Ammon's horn (tissue), 1 donor: ENCODE measurements around the gene DPY19L1.
"Not testable (repeated sequence)": the region's sequence is repeated elsewhere in the genome, so short reads cannot be mapped to it uniquely, and the experiment has no call there.

Experiments used
- DNase-seq: peaks from one replicate; pipeline ENCODE4 v3.0.0-alpha.2; 2016; ENCODE audit warnings: low spot score

The DPY19L1 gene

GRCh38 chr7:34918198-34918861 is 119.0 kb downstream of the DPY19L1 start:
- not testable (repeated sequence) for DNase-seq

- not testable (repeated sequence) for DNase-seq
These were observed 119.8 kb downstream of the DPY19L1 start for GRCh38 chr7:34917515-34917914.

- no peak for DNase-seq
These were observed 121.0 kb downstream of the DPY19L1 start for GRCh38 chr7:34916267-34916666.

- DNase-seq, result no peak
These were observed 125.0 kb downstream of the DPY19L1 start for GRCh38 chr7:34912236-34912635.

- not testable (repeated sequence) for DNase-seq
These were observed 130.9 kb downstream of the DPY19L1 start for GRCh38 chr7:34906266-34906850.

GRCh38 chr7:34904987-34905386 is 132.3 kb downstream of the DPY19L1 start:
- DNase-seq, result no peak

- not testable (repeated sequence) for DNase-seq
These were observed 133.4 kb downstream of the DPY19L1 start for GRCh38 chr7:34903921-34904320.

GRCh38 chr7:34902182-34902581 is 135.1 kb downstream of the DPY19L1 start:
- DNase-seq, result no peak

- DNase-seq, result no peak
These were observed 136.3 kb downstream of the DPY19L1 start for GRCh38 chr7:34900891-34901513.

- DNase-seq, result no peak
These were observed 142.1 kb downstream of the DPY19L1 start for GRCh38 chr7:34895202-34895601.

- no peak for DNase-seq
These were observed 147.3 kb downstream of the DPY19L1 start for GRCh38 chr7:34889951-34890350.

- no peak for DNase-seq
These were observed 150.4 kb downstream of the DPY19L1 start for GRCh38 chr7:34886856-34887255.

GRCh38 chr7:34883855-34884254 is 153.4 kb downstream of the DPY19L1 start:
- DNase-seq, result not testable (repeated sequence)

- no peak for DNase-seq
These were observed 157.4 kb downstream of the DPY19L1 start for GRCh38 chr7:34879871-34880270.

GRCh38 chr7:34878944-34879735 is 158.1 kb downstream of the DPY19L1 start:
- DNase-seq, result not testable (repeated sequence)
